Measurements from ENCODE around the gene SLIT2. TPM values are rescaled to one million over a fixed set of nuclear protein-coding genes. Genes with fewer than 3 reads are reported as not detected.
A peak's percentile ranks its signal among the peaks of the same experiment; 100 is the strongest.

SLIT2 gene
- total RNA-seq, 4 donors from 2014 or later = 82.3 to 101 (median 92.0) TPM

DNA sequence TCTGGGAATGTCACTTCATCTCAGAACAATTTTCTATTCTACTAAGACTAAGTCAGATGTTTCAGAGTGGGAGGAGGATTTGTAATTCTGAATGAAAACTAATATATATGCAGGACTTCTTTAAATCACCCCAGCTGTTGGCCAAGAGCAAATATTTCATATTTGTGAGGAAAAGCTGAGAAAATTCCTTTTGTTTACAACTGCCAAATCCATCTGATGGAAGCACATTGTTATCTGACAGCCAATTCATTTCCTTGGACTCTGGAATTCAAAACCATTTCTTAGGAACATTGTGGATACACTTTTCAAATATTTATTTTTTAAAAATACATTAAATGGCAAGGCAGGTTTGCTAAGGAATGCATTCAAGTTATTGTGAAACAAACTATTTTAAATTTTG, 8.0 kb downstream of the SLIT2 start:
- intact Hi-C loops (cut with DNase I) = no loop called here
- H3K9me3 ChIP-seq = no peaks in the 10 kb centered on the region

DNA sequence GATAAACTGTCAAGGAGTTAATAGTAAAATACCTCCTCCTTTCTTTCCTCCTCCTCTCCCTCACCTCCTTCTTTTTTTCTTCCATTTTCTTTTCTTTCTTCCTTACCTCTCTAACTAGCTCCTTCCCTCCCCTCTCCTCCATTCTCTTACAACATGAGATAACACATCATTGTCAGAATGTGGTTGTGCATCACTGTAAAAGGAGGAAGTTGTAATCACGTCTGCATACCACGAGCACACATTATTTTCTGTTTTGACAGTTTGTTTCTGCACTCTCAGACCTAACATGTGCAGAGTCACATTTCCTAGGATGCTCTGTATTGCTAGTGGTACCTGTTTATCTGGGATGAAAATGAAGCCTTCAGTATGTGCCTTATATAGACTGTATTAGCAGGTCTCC, 9.1 kb downstream of the SLIT2 start:
- no peaks in the 10 kb centered on the region for H3K27me3 ChIP-seq
- H3K4me1 ChIP-seq = peaks cover 0 to 79% (median 53%) of the 10 kb centered on the region in 4 donors
- no peaks in the 10 kb centered on the region for H3K9me3 ChIP-seq
- TF ChIP-seq POLR2A (IDR thresholded peaks at IDR 0.05; ENCODE audit: low read depth) (no peak), POLR2AphosphoS5 (IDR thresholded peaks at IDR 0.05) (no peak), EP300 (IDR thresholded peaks at IDR 0.05) (no peak)
- TF ChIP-seq, protein P1, sequence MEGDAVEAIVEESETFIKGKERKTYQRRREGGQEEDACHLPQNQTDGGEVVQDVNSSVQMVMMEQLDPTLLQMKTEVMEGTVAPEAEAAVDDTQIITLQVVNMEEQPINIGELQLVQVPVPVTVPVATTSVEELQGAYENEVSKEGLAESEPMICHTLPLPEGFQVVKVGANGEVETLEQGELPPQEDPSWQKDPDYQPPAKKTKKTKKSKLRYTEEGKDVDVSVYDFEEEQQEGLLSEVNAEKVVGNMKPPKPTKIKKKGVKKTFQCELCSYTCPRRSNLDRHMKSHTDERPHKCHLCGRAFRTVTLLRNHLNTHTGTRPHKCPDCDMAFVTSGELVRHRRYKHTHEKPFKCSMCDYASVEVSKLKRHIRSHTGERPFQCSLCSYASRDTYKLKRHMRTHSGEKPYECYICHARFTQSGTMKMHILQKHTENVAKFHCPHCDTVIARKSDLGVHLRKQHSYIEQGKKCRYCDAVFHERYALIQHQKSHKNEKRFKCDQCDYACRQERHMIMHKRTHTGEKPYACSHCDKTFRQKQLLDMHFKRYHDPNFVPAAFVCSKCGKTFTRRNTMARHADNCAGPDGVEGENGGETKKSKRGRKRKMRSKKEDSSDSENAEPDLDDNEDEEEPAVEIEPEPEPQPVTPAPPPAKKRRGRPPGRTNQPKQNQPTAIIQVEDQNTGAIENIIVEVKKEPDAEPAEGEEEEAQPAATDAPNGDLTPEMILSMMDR (IDR thresholded peaks at IDR 0.05) = no peak
- DNase-seq (ENCODE audit: extremely low spot score) = no peak
- H3K27ac ChIP-seq (replicated peaks in 1 of 4) = no peak overlapping the region
- H3K36me3 ChIP-seq = no peaks in the 10 kb centered on the region
- WGBS = 44% methylated on average over 2 of the region's 2 CpGs
- H3K4me3 ChIP-seq = no peak overlapping the region
- intact Hi-C loops (cut with DNase I) = no loop called here

More for the DNA sequence above, 8.0 kb downstream of the SLIT2 start:
- TF ChIP-seq EP300 (IDR thresholded peaks at IDR 0.05) (no peak), POLR2AphosphoS5 (IDR thresholded peaks at IDR 0.05) (no peak), POLR2A (IDR thresholded peaks at IDR 0.05; ENCODE audit: low read depth) (no peak)
- TF ChIP-seq, protein P1 (IDR thresholded peaks at IDR 0.05) = no peak
- DNase-seq (ENCODE audit: extremely low spot score) = no peak
- H3K27me3 ChIP-seq = peaks cover 0 to 4% (median 0%) of the 10 kb centered on the region in 4 donors
- H3K27ac ChIP-seq (replicated peaks in 1 of 4) = no peak overlapping the region
- H3K36me3 ChIP-seq = no peaks in the 10 kb centered on the region
- H3K4me3 ChIP-seq = no peak overlapping the region
- peaks cover 0 to 73% (median 47%) of the 10 kb centered on the region in 4 donors for H3K4me1 ChIP-seq

DNA sequence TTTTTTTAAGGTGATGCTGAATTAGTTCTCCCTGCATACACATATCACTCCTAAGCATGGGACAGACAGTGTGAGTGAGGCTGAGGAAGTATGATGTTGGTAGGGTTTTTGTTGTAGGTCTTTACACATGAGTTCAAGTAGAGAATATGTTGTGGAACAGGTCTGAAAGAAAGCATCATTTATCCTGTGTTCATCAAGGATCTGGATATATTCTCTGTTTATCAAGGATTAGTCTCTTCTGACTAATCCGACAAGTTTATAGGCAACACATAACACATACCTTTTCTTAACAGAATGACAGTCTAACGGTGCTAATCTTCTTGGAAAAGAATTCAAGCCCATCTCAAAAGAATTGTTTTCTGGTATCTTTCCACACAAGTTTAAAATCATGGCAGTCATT, 10.5 kb downstream of the SLIT2 start:
- Histone ChIP-seq H3K27me3 (no peaks in the 10 kb centered on the region), H3K9me3 (no peaks in the 10 kb centered on the region), H3K4me1 (peaks cover 0 to 87% (median 60%) of the 10 kb centered on the region in 4 donors), H3K27ac (replicated peaks in 1 of 4) (no peak overlapping the region), H3K4me3 (no peak overlapping the region), H3K36me3 (no peaks in the 10 kb centered on the region)
- no peak for DNase-seq (ENCODE audit: extremely low spot score)
- intact Hi-C loops (cut with DNase I) = no loop called here
- 67% methylated on average over 2 of the region's 2 CpGs for WGBS
- TF ChIP-seq EP300 (IDR thresholded peaks at IDR 0.05) = no peak
- TF ChIP-seq, protein P1 (IDR thresholded peaks at IDR 0.05) = no peak
- no peak for TF ChIP-seq POLR2A (IDR thresholded peaks at IDR 0.05; ENCODE audit: low read depth)
- no peak for TF ChIP-seq POLR2AphosphoS5 (IDR thresholded peaks at IDR 0.05)

DNA sequence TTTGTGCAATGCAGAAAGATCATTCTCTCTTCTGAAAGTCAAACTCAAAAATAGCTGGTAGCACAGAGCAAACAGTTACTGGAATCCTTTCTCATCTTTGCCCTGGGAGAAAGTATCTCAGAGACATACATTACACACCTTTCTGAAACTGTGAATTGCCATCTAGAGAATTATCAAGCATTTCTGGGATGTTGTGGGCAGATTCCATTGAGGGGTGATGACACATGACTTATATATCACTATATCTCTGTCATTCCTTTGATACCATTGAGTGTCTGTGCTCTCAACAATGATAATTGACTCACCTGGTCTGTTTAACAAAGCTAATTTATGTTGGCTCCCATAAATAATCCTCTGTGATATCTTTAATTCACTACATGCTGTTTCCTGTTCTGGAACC, 13.0 kb downstream of the SLIT2 start:
- Histone ChIP-seq H3K4me1 (peaks cover 0 to 86% (median 60%) of the 10 kb centered on the region in 4 donors), H3K36me3 (no peaks in the 10 kb centered on the region), H3K4me3 (no peak overlapping the region), H3K27me3 (no peaks in the 10 kb centered on the region), H3K27ac (replicated peaks in 1 of 4) (peak overlapping the region; percentile 3 to 28 (median 20)), H3K9me3 (no peaks in the 10 kb centered on the region)
- DNase-seq (ENCODE audit: extremely low spot score) = no peak
- intact Hi-C loops (cut with DNase I) = no loop called here
- TF ChIP-seq POLR2AphosphoS5 (IDR thresholded peaks at IDR 0.05) (no peak), EP300 (IDR thresholded peaks at IDR 0.05) (no peak), POLR2A (IDR thresholded peaks at IDR 0.05; ENCODE audit: low read depth) (no peak)
- TF ChIP-seq, protein P1 (IDR thresholded peaks at IDR 0.05) = no peak

DNA sequence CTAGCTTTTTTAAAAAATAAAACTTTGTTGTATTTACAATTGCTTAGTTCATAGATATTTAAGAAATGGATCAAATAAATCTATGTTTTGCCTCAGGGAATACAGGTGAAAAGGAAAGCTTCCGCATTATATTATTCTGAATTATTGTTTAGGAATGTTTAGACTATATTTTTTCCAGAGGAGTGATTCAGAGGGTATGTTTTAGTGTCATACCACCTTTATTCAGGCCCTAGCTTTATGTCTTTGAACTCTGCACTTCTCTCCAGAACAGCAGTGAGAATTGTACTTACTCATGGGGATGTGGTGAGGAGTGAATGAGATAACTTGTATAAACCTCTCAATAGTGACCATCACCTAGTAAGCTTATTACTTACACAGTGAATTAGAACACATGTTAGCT, 14.0 kb downstream of the SLIT2 start:
- intact Hi-C loops (cut with DNase I) = no loop called here
- H3K27me3 ChIP-seq = no peaks in the 10 kb centered on the region
- DNase-seq (ENCODE audit: extremely low spot score) = no peak
- no peak overlapping the region for H3K4me3 ChIP-seq
- H3K27ac ChIP-seq (replicated peaks in 1 of 4) = peak overlapping the region; percentile 78 to 81 (median 80)
- TF ChIP-seq, protein P1 (IDR thresholded peaks at IDR 0.05) = no peak
- no peak for TF ChIP-seq EP300 (IDR thresholded peaks at IDR 0.05)
- TF ChIP-seq POLR2AphosphoS5 (IDR thresholded peaks at IDR 0.05) = no peak
- H3K36me3 ChIP-seq = no peaks in the 10 kb centered on the region
- H3K9me3 ChIP-seq = no peaks in the 10 kb centered on the region
- H3K4me1 ChIP-seq = peaks cover 0 to 87% (median 58%) of the 10 kb centered on the region in 4 donors
- WGBS = 96% methylated on average over 1 of the region's 1 CpG

All from esophagus muscularis mucosa (tissue), 4 donors.